Fibroblast of pulmonary artery (primary cell): Measurements from ENCODE around the gene FAM53B.

ENCODE experiments used
- DNase-seq: peaks from one replicate; pipeline ENCODE4 v3.0.0-alpha.2; 2010; ENCODE audit warnings: low read depth
- H3K4me3 ChIP-seq: replicated peaks from 2 replicates; pipeline ENCODE4 v1.5.1; 2011; ENCODE audit warnings: low read depth, mild to moderate bottlenecking, control low read depth, low read length, moderate library complexity
- CTCF ChIP-seq: IDR thresholded peaks from 2 replicates; pipeline ENCODE4 v1.5.1; 2011; ENCODE audit warnings: mild to moderate bottlenecking, control low read depth, low read length, inconsistent platforms; ENCODE audit errors: missing control alignments

Gene FAM53B

GRCh38 chr10:124763267-124763666, 19.1 kb upstream of the FAM53B start:
- H3K4me3 ChIP-seq, result no peak overlapping the region
- TF ChIP-seq CTCF, result no peak
- peak; percentile 34 for DNase-seq

DNA sequence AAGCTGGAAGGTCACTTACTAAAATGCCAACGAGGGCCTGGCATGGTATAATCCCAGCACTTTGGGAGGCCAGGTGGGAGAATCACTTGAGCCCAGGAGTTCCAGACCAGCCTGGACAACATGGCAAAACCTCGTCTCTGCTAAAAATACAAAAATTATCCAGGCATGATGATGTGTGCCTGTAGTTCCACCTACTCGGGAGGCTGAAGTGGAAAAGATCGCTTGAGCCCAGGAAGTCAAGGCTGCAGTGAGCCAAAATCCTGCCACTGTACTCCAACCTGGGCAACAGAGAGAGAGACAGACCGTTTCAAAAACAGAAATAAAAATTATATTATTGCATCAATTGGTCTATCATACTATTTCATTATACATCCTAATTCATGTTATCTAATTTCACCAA, 18.1 kb upstream of the FAM53B start:
- no peak for TF ChIP-seq CTCF
- DNase-seq, result no peak
- H3K4me3 ChIP-seq, result no peak overlapping the region

DNA sequence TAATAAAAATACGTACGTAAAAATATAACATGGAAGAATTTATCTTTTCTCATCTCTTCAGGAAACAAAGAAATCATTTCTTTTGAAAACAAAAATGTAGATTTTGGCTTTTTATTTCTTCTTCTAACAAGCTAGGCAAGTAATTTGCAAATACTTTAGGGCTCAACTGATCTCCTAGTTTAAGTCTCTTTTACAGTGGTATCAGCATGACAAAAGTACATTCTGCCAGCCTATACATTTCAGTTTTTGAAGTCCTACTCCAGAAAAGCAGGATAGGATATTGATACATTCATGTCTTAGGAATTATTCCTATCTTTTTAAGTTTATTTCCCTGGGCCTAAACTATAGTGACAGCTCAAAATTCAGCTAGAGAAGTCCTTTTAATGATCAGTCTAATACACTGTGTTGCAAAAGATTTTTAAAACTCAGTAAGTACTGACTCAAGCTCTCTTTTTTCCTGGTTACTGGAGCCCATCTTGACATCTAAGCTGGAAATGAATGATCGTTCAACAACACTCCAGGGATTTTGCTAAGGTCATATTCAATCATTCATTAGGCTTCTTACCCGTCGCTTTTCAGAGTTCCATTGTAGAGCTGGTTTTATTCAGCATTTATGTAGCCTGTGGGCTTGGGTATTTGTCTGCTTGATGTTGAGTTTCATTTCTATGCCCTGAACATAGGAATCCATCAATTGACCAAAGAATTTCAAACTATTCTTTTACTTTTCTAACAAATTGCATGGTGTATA, 12.2 kb upstream of the FAM53B start:
- no peak for DNase-seq
- no peak for TF ChIP-seq CTCF
- no peak overlapping the region for H3K4me3 ChIP-seq

GRCh38 chr10:124755581-124755980, 11.4 kb upstream of the FAM53B start:
- no peak overlapping the region for H3K4me3 ChIP-seq
- no peak for TF ChIP-seq CTCF
- DNase-seq, result no peak

DNA sequence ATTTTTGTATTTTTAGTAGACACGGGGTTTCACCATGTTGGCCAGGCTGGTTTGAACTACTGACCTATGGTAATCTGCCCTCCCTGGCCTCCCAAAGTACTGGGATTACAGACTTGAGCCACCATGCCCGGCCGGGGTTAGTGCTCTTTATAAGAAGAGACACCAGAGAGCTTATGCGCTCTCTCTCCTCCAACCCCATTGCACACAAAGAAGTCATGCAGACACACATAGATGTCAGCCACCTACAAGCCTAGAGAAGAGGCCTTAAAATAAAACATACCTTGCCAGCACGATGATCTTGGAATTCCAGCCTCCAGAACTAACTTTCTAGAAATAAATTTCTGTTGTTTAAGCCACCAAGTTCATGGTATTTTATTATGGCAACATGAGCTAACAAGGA, 10.0 kb upstream of the FAM53B start:
- no peak overlapping the region for H3K4me3 ChIP-seq
- no peak for DNase-seq
- no peak for TF ChIP-seq CTCF

- TF ChIP-seq CTCF, result no peak
- no peak for DNase-seq
- no peak overlapping the region for H3K4me3 ChIP-seq
Measured at GRCh38 chr10:124748953-124749645, 4.9 kb upstream of the FAM53B start.
